Left ventricle myocardium inferior (tissue), 1 donor: ENCODE results near the gene CTBP2. TPM values are rescaled to one million over a fixed set of nuclear protein-coding genes. Genes with fewer than 3 reads are reported as not detected.

Experiments
- DNase-seq: peaks from one replicate; pipeline ENCODE4 v3.0.0-alpha.2; 2020
- H3K27ac ChIP-seq: fragments of 200-600 bp; replicated peaks from 2 replicates; pipeline ENCODE4 v1.8.0; 2021
- H3K27me3 ChIP-seq: fragments of 200-600 bp; 2 replicates; pipeline ENCODE4 v1.8.0; 2021; ENCODE audit warnings: low read depth
- H3K36me3 ChIP-seq: fragments of 200-600 bp; 2 replicates; pipeline ENCODE4 v1.8.0; 2021
- H3K4me1 ChIP-seq: fragments of 200-600 bp; 2 replicates; pipeline ENCODE4 v1.8.0; 2021
- H3K4me3 ChIP-seq: fragments of 200-600 bp; 2 replicates; pipeline ENCODE4 v1.8.0; 2021; ENCODE audit warnings: mild to moderate bottlenecking, moderate library complexity
- H3K9me3 ChIP-seq: fragments of 200-600 bp; replicated peaks from 2 replicates; pipeline ENCODE4 v1.8.0; 2021
- CTCF ChIP-seq: fragments of 200-600 bp; IDR thresholded peaks from 2 replicates; pipeline ENCODE4 v1.8.0; 2021; ENCODE audit warnings: antibody characterized with exemption, mild to moderate bottlenecking, borderline replicate concordance
- intact Hi-C: fragments of 100-400 bp; cut with micrococcal nuclease; formaldehyde crosslinking; loops from one replicate; pipeline ENCODE4 v1.11.0; 2022
- total RNA-seq: library from RNA; stranded (reverse); fragmentation: NEBNext Ultra II Directional; extraction: Animal tissue kit (Norgen Biotek cat#: 25700); gene quantifications from one replicate; pipeline ENCODE4 v1.2.1, GENCODE V29; 2021
- donor health status: DM: no; HTN: yes; CAD: no; lungs with severe emphysema.

The CTBP2 gene
- total RNA-seq, 1 donor from 2014 or later, result 29.1 TPM

GRCh38 chr10:124999433-125000365, 160.7 kb downstream of the CTBP2 start:
- intact Hi-C loops, result loop anchor here (10.0 kb wide), 1 partner anchor 45 kb away; no protein-coding TSS in a partner anchor
- H3K36me3 ChIP-seq, result peaks cover 56% of the 10 kb centered on the region

GRCh38 chr10:124998624-124999291, 161.6 kb downstream of the CTBP2 start:
- Histone ChIP-seq H3K27ac (peak overlapping the region; percentile 74), H3K4me1 (peaks cover 53% of the 10 kb centered on the region), H3K36me3 (peaks cover 65% of the 10 kb centered on the region), H3K9me3 (no peaks in the 10 kb centered on the region), H3K4me3 (no peak overlapping the region), H3K27me3 (no peaks in the 10 kb centered on the region)
- TF ChIP-seq CTCF, result no peak
- DNase-seq, result peak; percentile 22
- intact Hi-C loops, result loop anchor here (10.0 kb wide), 1 partner anchor 46 kb away; no protein-coding TSS in a partner anchor

More at GRCh38 chr10:124999433-125000365, 160.7 kb downstream of the CTBP2 start:
- TF ChIP-seq CTCF, result no peak
- H3K4me3 ChIP-seq, result no peak overlapping the region
- H3K27ac ChIP-seq, result peak overlapping the region; percentile 74
- DNase-seq, result peak; percentile 47
- H3K4me1 ChIP-seq, result peaks cover 60% of the 10 kb centered on the region
- H3K27me3 ChIP-seq, result no peaks in the 10 kb centered on the region
- no peaks in the 10 kb centered on the region for H3K9me3 ChIP-seq

- intact Hi-C loops, result loop anchor here (10.0 kb wide), 1 partner anchor 47 kb away; no protein-coding TSS in a partner anchor
- Histone ChIP-seq H3K4me3 (no peak overlapping the region), H3K36me3 (peaks cover 72% of the 10 kb centered on the region), H3K9me3 (no peaks in the 10 kb centered on the region), H3K4me1 (peaks cover 55% of the 10 kb centered on the region), H3K27me3 (no peaks in the 10 kb centered on the region), H3K27ac (peak overlapping the region; percentile 74)
- DNase-seq, result peak; percentile 15
- no peak for TF ChIP-seq CTCF
These were observed 162.4 kb downstream of the CTBP2 start for GRCh38 chr10:124997771-124998623.

- Histone ChIP-seq H3K27me3 (no peaks in the 10 kb centered on the region), H3K36me3 (peaks cover 72% of the 10 kb centered on the region), H3K9me3 (no peaks in the 10 kb centered on the region), H3K4me3 (no peak overlapping the region), H3K4me1 (peaks cover 55% of the 10 kb centered on the region), H3K27ac (no peak overlapping the region)
- TF ChIP-seq CTCF, result no peak
- no peak for DNase-seq
- intact Hi-C loops, result loop anchor here (10.0 kb wide), 1 partner anchor 47 kb away; no protein-coding TSS in a partner anchor
These were observed 163.1 kb downstream of the CTBP2 start for GRCh38 chr10:124997306-124997705.

- Histone ChIP-seq H3K9me3 (no peaks in the 10 kb centered on the region), H3K36me3 (peaks cover 72% of the 10 kb centered on the region), H3K4me3 (no peak overlapping the region), H3K27ac (no peak overlapping the region), H3K4me1 (peaks cover 54% of the 10 kb centered on the region), H3K27me3 (no peaks in the 10 kb centered on the region)
- intact Hi-C loops, result loop anchor here (10.0 kb wide), 1 partner anchor 48 kb away; no protein-coding TSS in a partner anchor
- DNase-seq, result peak; percentile 12
- no peak for TF ChIP-seq CTCF
These were observed 163.5 kb downstream of the CTBP2 start for GRCh38 chr10:124996854-124997215.
